Neural progenitor cell (in vitro differentiated cells): ENCODE measurements around the gene DCC. TPM values are rescaled to one million over a fixed set of nuclear protein-coding genes. Genes with fewer than 3 reads are reported as not detected.

Experiments used
- DNase-seq: peaks from one replicate; pipeline ENCODE4 v3.0.0-alpha.2; 2016; ENCODE audit warnings: low spot score
- H2AFZ ChIP-seq: fragments of 200-600 bp; sonication (generic); replicated peaks from 2 replicates; pipeline ENCODE4 v1.6.1; 2016; ENCODE audit warnings: antibody characterized with exemption
- H3F3A ChIP-seq: fragments of 200-600 bp; sonication (generic); 2 replicates; pipeline ENCODE4 v1.6.1; 2016; ENCODE audit warnings: antibody characterized with exemption, low read depth
- H3K27ac ChIP-seq: fragments of 200-600 bp; sonication (generic); 2 replicates; pipeline ENCODE4 v1.5.1; 2016; ENCODE audit warnings: mild to moderate bottlenecking
- H3K27me3 ChIP-seq: fragments of 200-600 bp; sonication (generic); 2 replicates; pipeline ENCODE4 v1.6.1; 2016; ENCODE audit warnings: mild to moderate bottlenecking, moderate library complexity
- H3K36me3 ChIP-seq: fragments of 200-600 bp; sonication (generic); 2 replicates; pipeline ENCODE4 v1.5.1; 2016
- H3K4me1 ChIP-seq: fragments of 200-600 bp; sonication (generic); 2 replicates; pipeline ENCODE4 v1.6.1; 2016; ENCODE audit warnings: mixed run types
- H3K4me2 ChIP-seq: fragments of 200-600 bp; sonication (generic); 2 replicates; pipeline ENCODE4 v1.6.1; 2016
- H3K4me3 ChIP-seq: fragments of 200-600 bp; sonication (generic); 2 replicates; pipeline ENCODE4 v1.5.1; 2016
- H3K79me2 ChIP-seq: fragments of 200-600 bp; sonication (generic); 2 replicates; pipeline ENCODE4 v1.6.1; 2016; ENCODE audit warnings: low read depth
- H3K9ac ChIP-seq: fragments of 200-600 bp; sonication (generic); 2 replicates; pipeline ENCODE4 v1.6.1; 2016
- H3K9me3 ChIP-seq: fragments of 200-600 bp; sonication (generic); 2 replicates; pipeline ENCODE4 v1.5.1; 2016; ENCODE audit warnings: low read depth
- H4K20me1 ChIP-seq: fragments of 200-600 bp; sonication (generic); 2 replicates; pipeline ENCODE4 v1.6.1; 2016; ENCODE audit warnings: low read depth
- H3K27ac Mint-ChIP-seq: 3 replicates; pipeline ENCODE4 v1.8.0; 2021; ENCODE audit warnings: mixed read lengths
- H3K27me3 Mint-ChIP-seq: 2 replicates; pipeline ENCODE4 v1.8.0; 2022; ENCODE audit warnings: low read depth, mild to moderate bottlenecking, inconsistent platforms, moderate library complexity, mixed read lengths; ENCODE audit not compliant: insufficient read depth
- H3K36me3 Mint-ChIP-seq: 3 replicates; pipeline ENCODE4 v1.8.0; 2021; ENCODE audit warnings: mixed read lengths
- H3K4me1 Mint-ChIP-seq: 3 replicates; pipeline ENCODE4 v1.8.0; 2021; ENCODE audit warnings: mixed read lengths
- H3K4me3 Mint-ChIP-seq: 3 replicates; pipeline ENCODE4 v1.8.0; 2021; ENCODE audit warnings: mild to moderate bottlenecking, moderate library complexity, mixed read lengths
- H3K9me3 Mint-ChIP-seq: 3 replicates; pipeline ENCODE4 v1.8.0; 2020; ENCODE audit warnings: mixed read lengths
- CTCF ChIP-seq: fragments of 200-600 bp; sonication (generic); IDR thresholded peaks from 2 replicates; pipeline ENCODE4 v1.5.1; 2017; ENCODE audit warnings: antibody characterized with exemption, mild to moderate bottlenecking
- EZH2 ChIP-seq: fragments of 200-600 bp; sonication (generic); IDR thresholded peaks from 2 replicates; pipeline ENCODE4 v1.6.1; 2017; ENCODE audit warnings: antibody characterized with exemption, mild to moderate bottlenecking, moderate library complexity
- EZH2phosphoT487 ChIP-seq: fragments of 200-600 bp; sonication (generic); IDR thresholded peaks from 2 replicates; pipeline ENCODE4 v1.6.1; 2017; ENCODE audit warnings: antibody characterized with exemption
- total RNA-seq: library from RNA; depleted of rRNA; stranded (reverse); fragments of >200 nt; gene quantifications from 2 replicates; pipeline ENCODE4 v1.2.3, GENCODE V29; 2015; ENCODE audit warnings: low replicate concordance

DCC gene
- total RNA-seq, 1 donor from 2014 or later: 0.41 TPM

GRCh38 chr18:52387175-52387574 is 47.2 kb downstream of the DCC start:
- H3K4me1 ChIP-seq: no peaks in the 10 kb centered on the region
- no peaks in the 10 kb centered on the region for H3K36me3 ChIP-seq
- H3K4me1 Mint-ChIP-seq: peaks cover 4% of the 10 kb centered on the region
- H3K27ac ChIP-seq: no peak overlapping the region
- no peaks in the 10 kb centered on the region for H4K20me1 ChIP-seq
- no peaks in the 10 kb centered on the region for H3K36me3 Mint-ChIP-seq
- no peaks in the 10 kb centered on the region for H3K79me2 ChIP-seq
- no peak overlapping the region for H2AFZ ChIP-seq
- no peak overlapping the region for H3K4me2 ChIP-seq
- no peaks in the 10 kb centered on the region for H3K27me3 ChIP-seq
- H3K9ac ChIP-seq: no peak overlapping the region
- no peaks in the 10 kb centered on the region for H3F3A ChIP-seq
- no peak overlapping the region for H3K27ac Mint-ChIP-seq
- no peaks in the 10 kb centered on the region for H3K27me3 Mint-ChIP-seq
- no peaks in the 10 kb centered on the region for H3K9me3 Mint-ChIP-seq
- DNase-seq: no peak
- no peak overlapping the region for H3K4me3 ChIP-seq
- no peak for TF ChIP-seq EZH2
- TF ChIP-seq CTCF: no peak
- no peak for TF ChIP-seq EZH2phosphoT487
- no peak overlapping the region for H3K4me3 Mint-ChIP-seq
- H3K9me3 ChIP-seq: no peaks in the 10 kb centered on the region

- H3K36me3 Mint-ChIP-seq: no peaks in the 10 kb centered on the region
- H4K20me1 ChIP-seq: no peaks in the 10 kb centered on the region
- H3K9me3 Mint-ChIP-seq: no peaks in the 10 kb centered on the region
- H2AFZ ChIP-seq: no peak overlapping the region
- H3F3A ChIP-seq: no peaks in the 10 kb centered on the region
- H3K27me3 Mint-ChIP-seq: peaks cover 2% of the 10 kb centered on the region
- H3K4me2 ChIP-seq: no peak overlapping the region
- H3K4me3 ChIP-seq: no peak overlapping the region
- no peak overlapping the region for H3K9ac ChIP-seq
- H3K27me3 ChIP-seq: no peaks in the 10 kb centered on the region
- H3K36me3 ChIP-seq: no peaks in the 10 kb centered on the region
- H3K27ac Mint-ChIP-seq: no peak overlapping the region
- H3K27ac ChIP-seq: no peak overlapping the region
- H3K4me3 Mint-ChIP-seq: no peak overlapping the region
- H3K4me1 ChIP-seq: peaks cover 6% of the 10 kb centered on the region
- H3K4me1 Mint-ChIP-seq: peaks cover 14% of the 10 kb centered on the region
- DNase-seq: no peak
- no peaks in the 10 kb centered on the region for H3K79me2 ChIP-seq
- H3K9me3 ChIP-seq: no peaks in the 10 kb centered on the region
- TF ChIP-seq EZH2phosphoT487 (no peak), EZH2 (no peak), CTCF (no peak)
Measured at GRCh38 chr18:52391810-52392559, 52.0 kb downstream of the DCC start.

GRCh38 chr18:52394602-52395001 is 54.6 kb downstream of the DCC start:
- Mint-ChIP-seq H3K9me3 (no peaks in the 10 kb centered on the region), H3K4me3 (no peak overlapping the region), H3K27me3 (peaks cover 2% of the 10 kb centered on the region), H3K4me1 (peaks cover 14% of the 10 kb centered on the region), H3K36me3 (no peaks in the 10 kb centered on the region), H3K27ac (no peak overlapping the region)
- Histone ChIP-seq H3K4me2 (no peak overlapping the region), H3K27me3 (no peaks in the 10 kb centered on the region), H3K27ac (no peak overlapping the region), H3F3A (no peaks in the 10 kb centered on the region), H3K4me1 (peaks cover 6% of the 10 kb centered on the region), H3K9me3 (no peaks in the 10 kb centered on the region), H4K20me1 (no peaks in the 10 kb centered on the region), H3K9ac (no peak overlapping the region), H3K79me2 (no peaks in the 10 kb centered on the region), H2AFZ (no peak overlapping the region), H3K4me3 (no peak overlapping the region), H3K36me3 (no peaks in the 10 kb centered on the region)
- TF ChIP-seq EZH2phosphoT487 (no peak), EZH2 (no peak), CTCF (no peak)
- DNase-seq: no peak
